ENCODE measurements around the gene ELAVL2. TPM values are rescaled to one million over a fixed set of nuclear protein-coding genes. Genes with fewer than 3 reads are reported as not detected.

The ELAVL2 gene
- total RNA-seq, 1 experiment from 2014 or later, result 16.8 TPM

DNA sequence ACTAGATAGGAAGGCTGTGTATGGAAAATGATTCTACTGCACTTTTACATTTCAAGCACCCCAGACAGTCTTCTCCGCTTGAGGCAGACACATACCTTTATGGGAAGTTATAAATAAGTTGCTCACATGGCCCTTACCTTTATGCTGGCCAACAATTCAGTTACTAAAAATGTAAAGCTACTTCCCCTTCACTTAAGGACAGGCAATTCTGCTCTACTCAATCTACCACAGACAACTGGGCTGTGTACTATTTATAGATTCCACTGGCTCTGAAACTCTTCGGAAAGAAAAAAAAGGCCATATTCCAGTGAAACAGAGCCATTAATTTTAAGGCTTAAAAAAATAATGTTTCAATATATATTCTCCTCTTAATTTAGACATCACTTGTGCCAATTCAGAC is 59.4 kb downstream of the ELAVL2 start:
- Histone ChIP-seq H2AFZ (ENCODE audit: low read length) (no peak overlapping the region), H3T11ph (ENCODE audit: low read length) (no peak overlapping the region), H4K8ac (replicated peaks; ENCODE audit: insufficient read length, low read depth, low read length) (no peak overlapping the region), H3K27me3 (ENCODE audit: insufficient read depth, low read length) (no peaks in the 10 kb centered on the region), H3K9ac (ENCODE audit: extremely low read depth, insufficient read length, low read length) (no peak overlapping the region), H3K4ac (ENCODE audit: low read depth, low read length) (no peak overlapping the region), H2BK12ac (ENCODE audit: insufficient read length, low read depth, low read length) (no peak overlapping the region), H3K18ac (ENCODE audit: insufficient read length, low read depth, low read length) (no peak overlapping the region), H3K27ac (ENCODE audit: insufficient read length, low read depth, low read length) (no peak overlapping the region), H2BK5ac (ENCODE audit: insufficient read length, low read length) (no peak overlapping the region), H3K9me3 (ENCODE audit: control insufficient read depth, low read depth, low read length) (no peaks in the 10 kb centered on the region), H2BK20ac (ENCODE audit: low read depth, low read length, poor library complexity, severe bottlenecking) (no peak overlapping the region), H3K4me1 (ENCODE audit: insufficient read depth, low read length) (peaks cover 16% of the 10 kb centered on the region), H3K79me2 (ENCODE audit: insufficient read depth, low read length) (peaks cover 43% of the 10 kb centered on the region; the same call in 1 of the 2 replicates), H4K20me1 (ENCODE audit: control insufficient read depth, insufficient read depth, insufficient read length) (no peaks in the 10 kb centered on the region), H3K23me2 (ENCODE audit: insufficient read length, low read depth, low read length, poor library complexity, severe bottlenecking) (no peaks in the 10 kb centered on the region), H4K91ac (ENCODE audit: insufficient read length, low read depth, low read length) (no peak overlapping the region), H3K14ac (ENCODE audit: insufficient read depth, low read length) (no peak overlapping the region), H4K5ac (ENCODE audit: insufficient read length, low read depth, low read length) (no peak overlapping the region), H3K4me2 (ENCODE audit: insufficient read depth, insufficient read length, low read length) (no peak overlapping the region), H3K23ac (ENCODE audit: insufficient read length, low read depth, low read length) (no peak overlapping the region), H2AK5ac (ENCODE audit: insufficient read length, low read length) (no peak overlapping the region), H2BK120ac (ENCODE audit: low read depth, low read length, poor library complexity, severe bottlenecking) (no peak overlapping the region), H2BK15ac (ENCODE audit: low read depth, low read length) (no peak overlapping the region), H3K56ac (ENCODE audit: insufficient read length, low read depth, low read length) (no peak overlapping the region), H3K79me1 (ENCODE audit: insufficient read depth, low read depth, low read length, poor library complexity, severe bottlenecking) (no peaks in the 10 kb centered on the region)
- peaks cover 62 to 63% of the 10 kb centered on the region in 2 experiments for H3K4me1 Mint-ChIP-seq
- H3K36me3 Mint-ChIP-seq (ENCODE audit: insufficient read depth in 1 of 3, low read depth in 3 of 3), result peaks cover 10 to 16% (median 12%) of the 10 kb centered on the region in 3 experiments
- no peak overlapping the region for H3K4me3 Mint-ChIP-seq
- H3K27me3 Mint-ChIP-seq (ENCODE audit: low read depth), result no peaks in the 10 kb centered on the region
- no CpG with 5 or more reads among the region's 2 CpGs for WGBS (ENCODE audit: extremely low coverage, insufficient read length, low lambda C conversion rate)
- H3K27ac Mint-ChIP-seq, result no peak overlapping the region
- TF ChIP-seq, protein P1, sequence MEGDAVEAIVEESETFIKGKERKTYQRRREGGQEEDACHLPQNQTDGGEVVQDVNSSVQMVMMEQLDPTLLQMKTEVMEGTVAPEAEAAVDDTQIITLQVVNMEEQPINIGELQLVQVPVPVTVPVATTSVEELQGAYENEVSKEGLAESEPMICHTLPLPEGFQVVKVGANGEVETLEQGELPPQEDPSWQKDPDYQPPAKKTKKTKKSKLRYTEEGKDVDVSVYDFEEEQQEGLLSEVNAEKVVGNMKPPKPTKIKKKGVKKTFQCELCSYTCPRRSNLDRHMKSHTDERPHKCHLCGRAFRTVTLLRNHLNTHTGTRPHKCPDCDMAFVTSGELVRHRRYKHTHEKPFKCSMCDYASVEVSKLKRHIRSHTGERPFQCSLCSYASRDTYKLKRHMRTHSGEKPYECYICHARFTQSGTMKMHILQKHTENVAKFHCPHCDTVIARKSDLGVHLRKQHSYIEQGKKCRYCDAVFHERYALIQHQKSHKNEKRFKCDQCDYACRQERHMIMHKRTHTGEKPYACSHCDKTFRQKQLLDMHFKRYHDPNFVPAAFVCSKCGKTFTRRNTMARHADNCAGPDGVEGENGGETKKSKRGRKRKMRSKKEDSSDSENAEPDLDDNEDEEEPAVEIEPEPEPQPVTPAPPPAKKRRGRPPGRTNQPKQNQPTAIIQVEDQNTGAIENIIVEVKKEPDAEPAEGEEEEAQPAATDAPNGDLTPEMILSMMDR (conservative IDR thresholded peaks at IDR 0.05), result no peak
- DNase-seq, result no peak
- no peaks in the 10 kb centered on the region for H3K9me3 Mint-ChIP-seq
